Cardiac muscle cell (in vitro differentiated cells and primary cell): ENCODE data around the gene KTN1. TPM values are rescaled to one million over a fixed set of nuclear protein-coding genes. Genes with fewer than 3 reads are reported as not detected.
A peak's percentile ranks its signal among the peaks of the same experiment; 100 is the strongest.

Experiments used
- DNase-seq, 2 donors: peaks; one replicate each; pipeline versions ENCODE4 v3.0.0 to v3.0.0-alpha.2; 2010 to 2017; ENCODE audit warnings: low read depth in 1 of 2, low spot score in 1 of 2
- H3K27ac ChIP-seq: fragments of 200-600 bp; sonication (generic); 2 replicates; pipeline ENCODE4 v1.5.1; 2016
- H3K27me3 ChIP-seq: fragments of 200-600 bp; sonication (generic); 2 replicates; pipeline ENCODE4 v1.6.0; 2016; ENCODE audit warnings: control low read depth
- H3K36me3 ChIP-seq: fragments of 200-600 bp; sonication (generic); 2 replicates; pipeline ENCODE4 v1.5.1; 2016; ENCODE audit warnings: control low read depth
- H3K4me1 ChIP-seq: fragments of 200-600 bp; sonication (generic); 2 replicates; pipeline ENCODE4 v1.8.1; 2017; ENCODE audit warnings: low read depth, mild to moderate bottlenecking, mixed run types
- H3K4me3 ChIP-seq: fragments of 200-600 bp; sonication (generic); 2 replicates; pipeline ENCODE4 v1.5.1; 2016; ENCODE audit warnings: mild to moderate bottlenecking
- H3K9me3 ChIP-seq: fragments of 200-600 bp; sonication (generic); 2 replicates; pipeline ENCODE4 v1.5.1; 2017; ENCODE audit warnings: low read depth, mild to moderate bottlenecking, control low read depth
- polyA plus RNA-seq: library from polyadenylated mRNA; unstranded; fragments of >200 nt; fragmentation: Nextera tagmentation; extraction: Ambion mirVana; gene quantifications from 2 replicates; pipeline ENCODE4 v1.2.1, GENCODE V29; 2016
- total RNA-seq: library from RNA; depleted of rRNA; stranded (reverse); fragments of >200 nt; gene quantifications from 2 replicates; pipeline ENCODE4 v1.2.3, GENCODE V29; 2016
- TF ChIP-seq, protein P1 (sequence below): IDR thresholded peaks from 2 replicates; pipeline ENCODE4 v1.5.1; 2012; ENCODE audit warnings: low read depth, mild to moderate bottlenecking, low read length

The KTN1 gene
- total and polyA plus RNA-seq, 2 experiments from 2014 or later, result 130 to 214 TPM

DNA sequence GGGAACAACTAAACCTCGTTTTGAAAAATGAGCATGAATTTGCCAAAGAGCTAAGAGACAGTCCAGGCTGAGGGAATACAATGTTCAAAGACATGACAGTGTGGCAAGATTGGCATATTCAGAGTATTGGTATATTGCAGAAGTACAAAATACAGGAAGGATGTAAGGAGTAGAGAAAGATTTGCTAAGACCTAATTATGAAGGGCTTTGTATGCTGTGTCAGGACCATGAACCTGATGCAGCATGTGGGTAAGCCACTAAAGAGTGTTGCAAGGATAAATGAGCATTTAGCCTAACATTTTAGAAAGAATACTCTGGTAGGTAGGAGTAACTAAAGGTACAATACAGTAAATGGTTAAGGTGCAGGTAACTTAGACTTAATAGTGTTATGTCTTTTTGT is 65.1 kb downstream of the KTN1 start:
- H3K27me3 ChIP-seq, result no peaks in the 10 kb centered on the region
- no peak overlapping the region for H3K27ac ChIP-seq
- DNase-seq, result no peak
- TF ChIP-seq, protein P1, sequence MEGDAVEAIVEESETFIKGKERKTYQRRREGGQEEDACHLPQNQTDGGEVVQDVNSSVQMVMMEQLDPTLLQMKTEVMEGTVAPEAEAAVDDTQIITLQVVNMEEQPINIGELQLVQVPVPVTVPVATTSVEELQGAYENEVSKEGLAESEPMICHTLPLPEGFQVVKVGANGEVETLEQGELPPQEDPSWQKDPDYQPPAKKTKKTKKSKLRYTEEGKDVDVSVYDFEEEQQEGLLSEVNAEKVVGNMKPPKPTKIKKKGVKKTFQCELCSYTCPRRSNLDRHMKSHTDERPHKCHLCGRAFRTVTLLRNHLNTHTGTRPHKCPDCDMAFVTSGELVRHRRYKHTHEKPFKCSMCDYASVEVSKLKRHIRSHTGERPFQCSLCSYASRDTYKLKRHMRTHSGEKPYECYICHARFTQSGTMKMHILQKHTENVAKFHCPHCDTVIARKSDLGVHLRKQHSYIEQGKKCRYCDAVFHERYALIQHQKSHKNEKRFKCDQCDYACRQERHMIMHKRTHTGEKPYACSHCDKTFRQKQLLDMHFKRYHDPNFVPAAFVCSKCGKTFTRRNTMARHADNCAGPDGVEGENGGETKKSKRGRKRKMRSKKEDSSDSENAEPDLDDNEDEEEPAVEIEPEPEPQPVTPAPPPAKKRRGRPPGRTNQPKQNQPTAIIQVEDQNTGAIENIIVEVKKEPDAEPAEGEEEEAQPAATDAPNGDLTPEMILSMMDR, result no peak
- peaks cover 48% of the 10 kb centered on the region for H3K36me3 ChIP-seq
- no peaks in the 10 kb centered on the region for H3K9me3 ChIP-seq
- H3K4me3 ChIP-seq, result no peak overlapping the region
- no peaks in the 10 kb centered on the region for H3K4me1 ChIP-seq

DNA sequence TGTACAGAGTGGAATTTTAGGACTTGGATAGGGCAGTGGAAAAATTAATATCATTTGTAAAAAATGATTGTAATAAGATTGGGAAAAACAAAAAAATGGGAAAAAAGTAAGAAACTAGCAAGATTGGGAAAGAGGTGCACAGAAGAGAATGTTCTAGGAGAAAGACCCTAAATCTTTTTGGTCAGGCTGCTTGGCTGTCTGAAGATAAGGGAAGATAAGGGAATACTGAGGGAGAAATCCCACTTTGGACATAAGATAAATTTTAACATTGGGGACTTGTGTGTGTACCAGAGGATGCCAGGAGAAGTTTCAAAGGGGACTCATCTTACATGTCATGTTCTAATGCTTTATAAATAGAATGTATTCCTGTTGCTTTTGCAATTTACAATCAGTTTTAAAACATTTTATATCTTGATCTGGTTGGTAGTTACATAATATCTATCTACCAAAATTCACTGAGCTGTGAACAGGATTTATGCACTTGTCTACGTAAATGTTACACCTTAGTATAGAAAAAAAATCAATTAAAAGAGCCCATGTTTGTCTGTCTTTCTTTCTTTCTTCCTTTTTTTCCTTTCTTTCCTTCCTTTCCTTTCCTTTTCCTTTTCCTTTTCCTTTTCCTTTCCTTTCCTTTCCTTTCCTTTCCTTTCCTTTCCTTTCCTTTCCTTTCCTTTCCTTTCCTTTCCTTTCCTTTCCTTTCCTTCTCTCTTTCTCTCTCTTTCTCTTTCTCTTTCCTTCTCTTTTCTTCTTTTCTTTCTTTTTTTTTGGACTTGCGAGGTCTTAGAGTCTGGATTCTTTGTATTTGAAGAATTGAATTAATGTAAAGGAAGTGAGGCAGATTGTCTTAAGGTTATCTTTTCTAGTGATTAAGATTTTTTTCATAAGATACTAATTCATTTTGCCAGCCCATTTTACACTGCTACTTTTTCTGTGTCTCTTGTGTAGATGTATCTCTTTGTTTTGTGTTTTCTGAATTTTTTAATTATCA is 66.1 kb downstream of the KTN1 start:
- DNase-seq, result no peak
- TF ChIP-seq, protein P1, result no peak
- no peaks in the 10 kb centered on the region for H3K4me1 ChIP-seq
- no peak overlapping the region for H3K27ac ChIP-seq
- H3K36me3 ChIP-seq, result peaks cover 49% of the 10 kb centered on the region
- no peaks in the 10 kb centered on the region for H3K9me3 ChIP-seq
- H3K27me3 ChIP-seq, result no peaks in the 10 kb centered on the region
- no peak overlapping the region for H3K4me3 ChIP-seq

DNA sequence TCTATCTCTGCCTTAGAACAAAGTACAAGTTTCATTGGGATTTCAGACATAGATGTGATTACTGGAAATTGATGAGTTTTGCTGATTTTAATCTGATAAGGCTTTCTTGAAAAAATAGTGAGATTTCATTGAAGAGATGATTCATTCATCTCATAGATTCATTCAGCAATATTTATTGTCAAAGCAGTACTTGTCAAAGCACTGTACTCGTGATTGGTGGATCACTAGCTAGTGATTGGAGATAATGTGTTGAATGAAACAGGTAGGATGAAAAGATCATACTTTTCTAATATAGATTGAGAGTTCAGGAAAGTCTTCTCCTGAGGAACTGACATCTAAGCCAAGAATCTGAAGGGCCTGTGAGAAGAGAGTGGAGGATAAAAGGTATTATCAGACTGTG is 71.0 kb downstream of the KTN1 start:
- Histone ChIP-seq H3K27me3 (no peaks in the 10 kb centered on the region), H3K4me3 (no peak overlapping the region), H3K27ac (no peak overlapping the region), H3K4me1 (no peaks in the 10 kb centered on the region), H3K36me3 (peaks cover 67% of the 10 kb centered on the region), H3K9me3 (no peaks in the 10 kb centered on the region)
- DNase-seq, result no peak
- TF ChIP-seq, protein P1, result no peak

DNA sequence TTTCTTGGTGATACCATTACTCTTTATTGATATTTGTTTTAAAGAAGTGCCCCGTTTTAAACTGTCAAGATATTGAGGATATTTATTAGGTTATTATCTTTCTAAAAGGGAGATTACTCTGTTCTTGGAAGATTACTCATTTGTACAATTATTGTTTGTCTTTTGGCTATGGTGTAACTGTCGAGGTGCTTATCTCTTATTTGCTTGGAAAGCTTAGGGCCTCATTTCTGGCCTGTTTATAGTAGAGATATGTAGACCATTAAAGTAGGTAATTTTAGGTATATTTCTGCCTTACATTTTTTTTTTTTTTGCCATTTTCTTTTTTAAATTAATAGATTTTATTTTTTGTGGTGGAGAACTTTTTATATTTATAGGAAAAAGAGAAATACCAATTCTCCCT is 74.2 kb downstream of the KTN1 start:
- Histone ChIP-seq H3K9me3 (no peaks in the 10 kb centered on the region), H3K4me3 (no peak overlapping the region), H3K36me3 (peaks cover 77% of the 10 kb centered on the region), H3K4me1 (no peaks in the 10 kb centered on the region), H3K27ac (peak overlapping the region; percentile 27), H3K27me3 (no peaks in the 10 kb centered on the region)
- TF ChIP-seq, protein P1, result no peak
- peak in 1 of 2 donors; percentile 27 for DNase-seq

DNA sequence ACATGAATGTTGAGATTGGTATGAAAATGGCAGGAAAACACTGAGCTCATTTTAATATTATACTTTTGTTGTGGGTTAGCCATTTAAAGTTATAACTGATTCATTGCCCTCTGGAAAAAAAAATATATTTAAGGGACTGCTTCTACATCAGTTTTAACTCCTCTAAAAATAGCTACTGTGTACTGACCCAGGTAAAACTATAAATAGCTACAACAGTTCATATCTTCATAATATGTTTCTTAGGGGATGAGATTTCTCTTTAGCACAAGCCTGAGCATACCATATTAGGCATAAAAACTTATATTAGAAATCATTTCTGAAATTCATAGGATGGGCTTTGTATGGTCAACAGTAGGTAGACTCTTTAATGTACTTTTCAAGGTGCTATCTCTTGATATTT is 81.0 kb downstream of the KTN1 start:
- peaks cover 27% of the 10 kb centered on the region for H3K4me1 ChIP-seq
- no peak for DNase-seq
- TF ChIP-seq, protein P1, result no peak
- no peaks in the 10 kb centered on the region for H3K27me3 ChIP-seq
- H3K36me3 ChIP-seq, result peaks cover 46% of the 10 kb centered on the region
- peak overlapping the region; percentile 83 for H3K27ac ChIP-seq
- H3K4me3 ChIP-seq, result peak overlapping the region; percentile 6
- no peaks in the 10 kb centered on the region for H3K9me3 ChIP-seq
